GM21390 (cell line): ENCODE data around the gene GOLGA8R.
"Not testable (repeated sequence)": the region's sequence is repeated elsewhere in the genome, so short reads cannot be mapped to it uniquely, and the experiment has no call there.

ENCODE experiments used
- ATAC-seq: cut with Tn5 transposase; IDR thresholded peaks from one replicate; pipeline ENCODE4 v1.9.1; 2021; ENCODE audit not compliant: unreplicated experiment

The GOLGA8R gene

GRCh38 chr15:30414160-30414559, at the start of gene GOLGA8R:
TSS of gene GOLGA8R (minus strand) at chr15:30414260. CDS start at chr15:30414162, 98 bp downstream.
- ATAC-seq, result not testable (repeated sequence)

DNA sequence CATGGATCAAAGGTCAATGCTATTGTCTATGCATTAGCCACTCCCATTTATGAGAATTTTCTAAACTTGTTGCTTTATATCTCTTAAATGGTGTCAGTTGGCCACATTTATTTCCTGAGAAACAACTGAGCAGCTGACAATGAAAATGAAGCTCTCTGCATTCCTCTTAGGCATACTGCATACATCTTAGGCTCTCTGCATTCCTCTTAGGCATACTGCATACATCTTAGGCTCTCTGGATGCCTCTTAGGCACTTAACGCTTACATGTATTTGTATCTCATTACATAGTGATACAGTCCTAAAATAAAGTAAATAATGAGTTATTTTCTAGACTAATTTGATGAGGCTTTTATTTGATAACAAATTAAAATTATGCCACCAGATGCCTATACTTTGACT, 49.8 kb upstream of the GOLGA8R start:
- not testable (repeated sequence) for ATAC-seq

DNA sequence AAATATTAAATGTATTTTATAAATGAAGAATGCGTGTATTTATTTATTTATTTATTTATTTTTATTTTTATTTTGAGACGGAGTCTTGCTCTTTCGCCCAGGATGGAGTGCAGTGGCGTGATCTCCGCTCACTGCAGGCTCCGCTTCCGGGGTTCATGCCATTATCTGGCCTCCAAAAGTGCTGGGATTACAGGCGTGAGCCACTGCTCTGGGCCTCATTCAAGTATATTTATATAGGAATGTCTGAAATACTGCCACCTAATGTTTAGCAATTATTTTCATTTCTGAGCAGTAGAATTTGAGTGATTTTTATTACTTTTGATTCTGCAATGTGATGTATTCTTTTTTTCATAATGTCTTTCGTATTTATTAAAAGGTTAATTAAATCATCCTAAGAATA, 48.1 kb upstream of the GOLGA8R start:
- ATAC-seq, result not testable (repeated sequence)

GRCh38 chr15:30452702-30453101, 38.6 kb upstream of the GOLGA8R start:
- ATAC-seq, result not testable (repeated sequence)

DNA sequence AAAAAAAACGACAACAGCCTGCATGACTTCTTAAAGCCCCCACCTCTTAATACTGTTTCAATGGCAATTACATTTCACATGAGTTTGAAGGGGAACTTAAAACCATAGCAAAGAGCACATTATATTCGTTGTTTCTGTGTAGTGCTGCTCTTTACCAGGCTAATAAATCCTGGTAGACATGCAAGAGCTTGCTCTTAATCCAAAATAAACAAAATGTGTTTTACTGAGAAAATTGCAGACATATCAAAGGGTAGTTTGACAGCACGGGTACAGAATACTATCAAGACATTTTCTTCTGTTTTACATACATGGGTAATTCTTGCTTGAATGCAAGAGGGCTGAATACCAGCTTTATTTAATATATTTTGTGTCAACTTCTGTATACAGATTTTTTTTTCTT, 24.3 kb upstream of the GOLGA8R start:
- ATAC-seq, result not testable (repeated sequence)

DNA sequence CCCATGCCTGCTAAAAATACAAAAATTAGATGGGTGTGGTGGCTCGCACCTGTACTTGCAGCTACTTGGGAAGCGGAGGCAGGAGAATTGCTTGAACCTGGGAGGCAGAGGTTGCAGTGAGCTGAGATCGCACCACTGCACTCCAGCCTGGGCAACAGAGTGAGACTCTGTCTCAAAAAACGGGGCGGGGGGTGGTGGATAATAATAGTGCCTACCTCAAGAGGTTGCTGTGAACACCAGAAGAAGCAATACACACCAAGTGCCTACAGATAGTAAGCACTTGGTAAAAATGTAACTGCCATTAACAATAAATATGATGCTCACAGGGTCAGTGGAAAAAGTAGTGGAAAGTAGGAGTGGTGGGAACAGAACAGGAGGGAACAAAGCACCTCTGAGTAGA, 21.8 kb upstream of the GOLGA8R start:
- not testable (repeated sequence) for ATAC-seq

DNA sequence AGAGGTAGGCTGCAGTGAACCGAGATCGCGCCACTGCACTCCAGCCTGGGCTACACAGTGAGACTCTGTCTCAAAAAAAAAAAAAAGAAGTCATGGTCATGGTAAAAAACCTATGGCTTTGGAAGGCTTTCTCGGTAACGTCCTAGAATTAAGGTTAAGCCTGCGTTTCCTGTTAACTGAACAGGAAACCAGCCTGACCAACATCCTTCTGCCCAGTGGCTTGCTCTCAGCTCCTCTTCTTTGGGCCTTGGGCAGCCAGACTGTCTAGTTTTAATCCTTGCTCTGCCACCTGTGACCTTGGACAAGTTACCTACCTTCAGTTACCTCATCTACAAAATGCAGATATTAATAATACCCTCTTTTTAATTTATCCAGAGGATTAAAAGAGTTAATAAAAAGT, 6.7 kb upstream of the GOLGA8R start:
- not testable (repeated sequence) for ATAC-seq

GRCh38 chr15:30407636-30408035, 6.4 kb downstream of the GOLGA8R start:
- not testable (repeated sequence) for ATAC-seq

- not testable (repeated sequence) for ATAC-seq
Observed at GRCh38 chr15:30398988-30399387, 15.1 kb downstream of the GOLGA8R start.

DNA sequence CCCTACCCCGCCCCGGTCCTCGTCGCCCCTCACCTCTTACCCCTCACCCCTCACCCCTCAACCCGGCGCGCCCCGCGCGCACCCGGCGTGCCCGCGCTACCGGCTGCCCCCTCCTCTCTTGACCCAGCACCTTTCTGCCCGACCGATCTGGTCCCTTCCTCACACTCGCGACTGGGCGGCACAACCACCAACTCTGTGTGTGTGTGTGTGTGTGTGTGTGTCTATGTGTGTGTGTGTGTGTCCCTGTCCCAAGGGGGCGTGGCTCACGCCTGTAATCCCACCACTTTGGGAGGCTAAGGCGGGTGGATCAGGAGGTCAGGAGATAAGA, 20.4 kb downstream of the GOLGA8R start:
- not testable (repeated sequence) for ATAC-seq

GRCh38 chr15:30392766-30393663, 21.0 kb downstream of the GOLGA8R start, which contains the start of gene CHRFAM7A:
TSS of gene CHRFAM7A (minus strand) at chr15:30393540. CDS start at chr15:30383351, 10,189 bp downstream.
- ATAC-seq, result not testable (repeated sequence)

DNA sequence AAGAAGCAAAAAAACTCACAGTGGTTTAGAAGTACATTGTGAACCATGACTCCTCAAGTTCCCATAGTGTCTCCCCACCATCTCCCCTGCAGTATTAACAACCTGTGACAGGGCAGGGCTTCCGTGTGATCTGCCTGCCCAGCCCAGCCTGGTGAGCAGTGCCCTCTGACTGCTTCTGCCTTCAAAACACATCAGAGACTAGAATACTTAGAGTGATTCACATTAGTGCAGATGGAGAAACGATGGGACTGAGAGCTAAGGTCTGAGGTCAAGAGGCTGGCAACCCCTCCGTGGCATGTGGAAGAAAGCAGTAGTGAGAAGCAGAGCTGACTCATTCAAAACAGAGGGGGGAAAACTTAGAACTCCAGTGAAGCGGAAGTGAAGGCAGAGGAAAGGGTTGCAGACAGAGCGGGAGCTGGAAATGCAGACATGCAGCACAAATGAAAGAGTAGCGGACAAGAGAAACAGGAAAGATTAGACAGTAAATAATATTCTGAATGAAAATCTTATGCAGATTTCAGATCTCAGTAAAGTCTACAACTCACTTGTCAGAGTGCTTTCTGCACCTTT, 27.7 kb downstream of the GOLGA8R start:
- not testable (repeated sequence) for ATAC-seq

- not testable (repeated sequence) for ATAC-seq
Observed at GRCh38 chr15:30377082-30377413, 37.0 kb downstream of the GOLGA8R start.

DNA sequence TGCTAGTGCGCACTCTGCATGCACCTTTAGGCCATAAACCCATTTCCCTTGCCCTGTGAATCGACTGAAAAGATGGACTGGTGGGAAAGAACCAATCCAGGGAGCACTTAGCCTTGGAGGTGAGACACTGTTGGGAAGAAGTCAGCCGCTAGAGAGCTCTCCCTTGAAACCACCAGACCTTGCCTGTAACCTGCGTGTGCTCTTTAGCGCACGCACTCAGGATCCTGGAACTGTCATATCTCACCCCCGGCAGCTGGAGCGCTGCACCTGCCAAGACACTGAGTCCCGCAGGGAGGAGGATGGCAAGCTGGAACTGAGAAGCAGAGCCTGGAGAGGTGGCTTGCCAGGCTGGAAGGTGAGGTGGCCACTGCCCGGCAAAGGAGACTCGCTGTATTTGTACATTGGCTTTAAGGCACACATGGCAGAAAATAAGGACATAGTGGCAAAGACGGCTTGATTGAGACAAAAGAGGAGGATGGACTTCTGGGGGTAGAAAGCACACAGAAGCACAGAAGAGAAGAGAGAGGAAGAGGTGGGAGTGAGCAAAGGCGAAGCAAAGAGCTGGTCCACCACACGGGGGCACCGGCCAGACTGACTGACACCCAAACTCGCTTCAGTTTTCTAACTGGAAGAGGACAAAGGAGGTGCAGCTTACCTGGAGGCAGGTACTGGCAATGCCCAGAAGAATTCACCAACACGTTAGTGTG, 37.5 kb downstream of the GOLGA8R start:
- ATAC-seq, result not testable (repeated sequence)

GRCh38 chr15:30375872-30376271, 38.2 kb downstream of the GOLGA8R start:
- ATAC-seq, result not testable (repeated sequence)

DNA sequence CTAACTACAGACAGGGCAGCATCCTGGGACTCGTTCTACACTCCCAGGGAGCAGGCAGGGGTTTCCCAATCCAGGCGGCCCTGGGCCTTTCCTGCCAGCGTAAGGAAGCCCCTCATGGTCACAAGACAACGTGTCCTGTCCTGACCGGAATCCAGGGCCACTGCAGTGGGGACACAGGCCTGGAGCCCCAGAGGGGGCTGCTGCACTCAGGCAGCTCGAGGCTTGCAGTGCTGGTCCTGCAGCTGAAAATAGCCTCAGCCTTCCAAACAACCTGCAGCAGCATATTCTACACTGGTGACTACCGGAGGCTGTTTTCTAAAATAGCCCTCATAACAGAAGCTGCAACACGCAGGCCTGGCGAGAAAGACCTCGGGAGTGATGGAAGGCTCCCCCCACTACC, 39.2 kb downstream of the GOLGA8R start:
- ATAC-seq, result not testable (repeated sequence)

GRCh38 chr15:30368271-30368670, 45.8 kb downstream of the GOLGA8R start:
- ATAC-seq, result not testable (repeated sequence)

GRCh38 chr15:30367246-30367645, 46.8 kb downstream of the GOLGA8R start:
- not testable (repeated sequence) for ATAC-seq

GRCh38 chr15:30361404-30361803, 52.7 kb downstream of the GOLGA8R start:
- not testable (repeated sequence) for ATAC-seq

GRCh38 chr15:30360990-30361389, 53.1 kb downstream of the GOLGA8R start:
- not testable (repeated sequence) for ATAC-seq

GRCh38 chr15:30355043-30355442, 59.0 kb downstream of the GOLGA8R start:
- ATAC-seq, result not testable (repeated sequence)
